ENCODE results near the gene RPS6KC1. TPM values are rescaled to one million over a fixed set of nuclear protein-coding genes. Genes with fewer than 3 reads are reported as not detected.
A peak's percentile ranks its signal among the peaks of the same experiment; 100 is the strongest.
"Not testable (repeated sequence)": the region's sequence is repeated elsewhere in the genome, so short reads cannot be mapped to it uniquely, and the experiment has no call there.

RPS6KC1 gene
- total RNA-seq, 1 experiment from 2014 or later = 28.3 TPM

GRCh38 chr1:213107613-213108012 lies 56.6 kb downstream of the RPS6KC1 start:
- no peak for DNase-seq

GRCh38 chr1:213110349-213111300 lies 59.6 kb downstream of the RPS6KC1 start:
- H3K27me3 ChIP-seq (ENCODE audit: control insufficient read depth, insufficient read depth, low read length) = no peaks in the 10 kb centered on the region
- H3K36me3 ChIP-seq (replicated peaks; ENCODE audit: control insufficient read depth, insufficient read depth, low read length) = no peaks in the 10 kb centered on the region
- no peak overlapping the region for H3K4me3 ChIP-seq (ENCODE audit: insufficient read depth, low read depth, low read length)
- DNase-seq = peak; percentile 5

More at GRCh38 chr1:213107613-213108012, 56.6 kb downstream of the RPS6KC1 start:
- Histone ChIP-seq H3K4me3 (ENCODE audit: insufficient read depth, low read depth, low read length) (no peak overlapping the region), H3K36me3 (replicated peaks; ENCODE audit: control insufficient read depth, insufficient read depth, low read length) (no peaks in the 10 kb centered on the region), H3K27me3 (ENCODE audit: control insufficient read depth, insufficient read depth, low read length) (no peaks in the 10 kb centered on the region)

- no peaks in the 10 kb centered on the region for H3K36me3 ChIP-seq (replicated peaks; ENCODE audit: control insufficient read depth, insufficient read depth, low read length)
- DNase-seq = no peak
Measured at GRCh38 chr1:213111502-213111901, 60.5 kb downstream of the RPS6KC1 start.

DNA sequence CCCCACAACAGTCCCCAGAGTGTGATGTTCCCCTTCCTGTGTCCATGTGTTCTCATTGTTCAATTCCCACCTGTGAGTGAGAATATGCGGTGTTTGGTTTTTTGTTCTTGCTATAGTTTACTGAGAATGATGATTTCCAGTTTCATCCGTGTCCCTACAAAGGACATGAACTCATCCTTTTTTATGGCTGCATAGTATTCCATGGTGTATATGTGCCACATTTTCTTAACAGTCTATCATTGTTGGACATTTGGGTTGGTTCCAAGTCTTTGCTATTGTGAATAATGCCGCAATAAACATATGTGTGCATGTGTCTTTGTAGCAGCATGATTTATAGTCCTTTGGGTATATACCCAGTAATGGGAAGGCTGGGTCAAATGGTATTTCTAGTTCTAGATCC lies 61.7 kb downstream of the RPS6KC1 start:
- H3K27me3 ChIP-seq (ENCODE audit: control insufficient read depth, insufficient read depth, low read length); DNase-seq; H3K4me3 ChIP-seq (ENCODE audit: insufficient read depth, low read depth, low read length); H3K36me3 ChIP-seq (replicated peaks; ENCODE audit: control insufficient read depth, insufficient read depth, low read length): not testable (repeated sequence)

More at GRCh38 chr1:213111502-213111901, 60.5 kb downstream of the RPS6KC1 start:
- H3K27me3 ChIP-seq (ENCODE audit: control insufficient read depth, insufficient read depth, low read length) = no peaks in the 10 kb centered on the region
- H3K4me3 ChIP-seq (ENCODE audit: insufficient read depth, low read depth, low read length) = no peak overlapping the region

DNA sequence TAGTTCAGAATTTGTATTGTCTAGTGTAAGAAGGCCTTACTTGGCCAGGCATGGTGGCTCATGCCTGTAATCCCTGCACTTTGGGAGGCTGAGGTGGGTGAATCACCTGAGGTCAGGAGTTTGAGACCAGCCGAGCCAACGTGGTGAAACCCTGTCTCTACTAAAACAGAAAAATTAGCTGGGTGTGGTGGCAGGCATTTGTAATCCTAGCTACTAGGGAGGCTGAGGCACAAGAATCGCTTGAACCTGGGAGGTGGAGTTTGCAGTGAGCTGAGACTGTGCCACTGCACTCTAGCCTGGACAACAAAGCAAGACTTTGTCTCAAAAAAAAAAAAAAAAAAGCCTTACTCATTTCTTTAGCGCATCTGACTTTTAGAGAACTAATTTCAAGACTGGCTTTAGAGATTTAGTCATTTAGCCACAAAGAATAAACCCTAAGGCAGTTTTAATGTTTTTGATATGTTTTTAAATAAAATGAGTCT lies 66.7 kb downstream of the RPS6KC1 start:
- H3K4me3 ChIP-seq (ENCODE audit: insufficient read depth, low read depth, low read length); DNase-seq; H3K27me3 ChIP-seq (ENCODE audit: control insufficient read depth, insufficient read depth, low read length); H3K36me3 ChIP-seq (replicated peaks; ENCODE audit: control insufficient read depth, insufficient read depth, low read length): not testable (repeated sequence)

DNA sequence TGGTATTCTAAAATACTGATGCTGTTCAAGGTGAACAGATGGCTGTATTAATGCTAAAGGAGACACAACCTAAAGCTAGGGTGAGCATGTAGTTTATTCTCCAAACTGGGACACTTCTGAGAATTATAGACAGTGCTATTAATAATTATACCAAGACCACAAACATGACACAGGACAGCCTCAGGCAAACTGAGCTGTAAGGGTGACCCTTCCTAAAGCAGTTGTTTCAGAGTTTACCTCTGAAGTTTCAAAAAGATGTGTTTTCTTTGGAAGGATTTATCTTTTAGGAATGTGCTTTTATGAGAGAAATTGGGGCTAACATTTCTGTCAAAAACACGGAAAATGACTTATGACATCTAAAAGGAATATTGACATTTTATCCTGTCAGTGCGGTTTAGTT lies 68.8 kb downstream of the RPS6KC1 start:
- Histone ChIP-seq H3K36me3 (replicated peaks; ENCODE audit: control insufficient read depth, insufficient read depth, low read length) (no peaks in the 10 kb centered on the region), H3K4me3 (ENCODE audit: insufficient read depth, low read depth, low read length) (no peak overlapping the region), H3K27me3 (ENCODE audit: control insufficient read depth, insufficient read depth, low read length) (no peaks in the 10 kb centered on the region)
- no peak for DNase-seq

GRCh38 chr1:213120386-213120785 lies 69.3 kb downstream of the RPS6KC1 start:
- no peak for DNase-seq
- no peak overlapping the region for H3K4me3 ChIP-seq (ENCODE audit: insufficient read depth, low read depth, low read length)
- no peaks in the 10 kb centered on the region for H3K36me3 ChIP-seq (replicated peaks; ENCODE audit: control insufficient read depth, insufficient read depth, low read length)

DNA sequence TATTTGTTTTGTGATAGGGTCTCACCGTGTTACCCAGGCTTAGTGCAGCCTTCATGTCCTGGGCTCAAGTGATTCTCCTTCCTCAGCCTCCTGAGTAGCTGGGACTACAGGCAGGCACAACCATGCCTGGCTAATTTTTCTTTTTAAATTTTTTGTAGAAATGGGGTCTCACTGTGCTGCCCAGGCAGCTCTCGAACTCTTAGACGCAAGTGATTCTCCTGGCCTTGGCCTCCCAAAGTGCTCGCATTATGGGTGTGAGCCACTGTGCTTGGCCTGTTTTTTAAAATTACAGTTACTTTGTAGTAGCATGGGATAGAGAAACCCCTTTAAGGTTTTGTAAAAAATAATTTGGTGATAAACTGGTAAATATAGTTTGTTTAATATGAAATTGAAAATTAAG lies 69.9 kb downstream of the RPS6KC1 start:
- H3K36me3 ChIP-seq (replicated peaks; ENCODE audit: control insufficient read depth, insufficient read depth, low read length) = no peaks in the 10 kb centered on the region
- no peak for DNase-seq
- no peak overlapping the region for H3K4me3 ChIP-seq (ENCODE audit: insufficient read depth, low read depth, low read length)
- no peaks in the 10 kb centered on the region for H3K27me3 ChIP-seq (ENCODE audit: control insufficient read depth, insufficient read depth, low read length)

More at GRCh38 chr1:213120386-213120785, 69.3 kb downstream of the RPS6KC1 start:
- no peaks in the 10 kb centered on the region for H3K27me3 ChIP-seq (ENCODE audit: control insufficient read depth, insufficient read depth, low read length)

- H3K27me3 ChIP-seq (ENCODE audit: control insufficient read depth, insufficient read depth, low read length) = no peaks in the 10 kb centered on the region
- DNase-seq = no peak
- H3K4me3 ChIP-seq (ENCODE audit: insufficient read depth, low read depth, low read length) = no peak overlapping the region
- no peaks in the 10 kb centered on the region for H3K36me3 ChIP-seq (replicated peaks; ENCODE audit: control insufficient read depth, insufficient read depth, low read length)
Measured at GRCh38 chr1:213122514-213122929, 71.5 kb downstream of the RPS6KC1 start.

- Histone ChIP-seq H3K27me3 (ENCODE audit: control insufficient read depth, insufficient read depth, low read length) (no peaks in the 10 kb centered on the region), H3K4me3 (ENCODE audit: insufficient read depth, low read depth, low read length) (no peak overlapping the region), H3K36me3 (replicated peaks; ENCODE audit: control insufficient read depth, insufficient read depth, low read length) (no peaks in the 10 kb centered on the region)
- DNase-seq = no peak
Measured at GRCh38 chr1:213123087-213123486, 72.0 kb downstream of the RPS6KC1 start.

DNA sequence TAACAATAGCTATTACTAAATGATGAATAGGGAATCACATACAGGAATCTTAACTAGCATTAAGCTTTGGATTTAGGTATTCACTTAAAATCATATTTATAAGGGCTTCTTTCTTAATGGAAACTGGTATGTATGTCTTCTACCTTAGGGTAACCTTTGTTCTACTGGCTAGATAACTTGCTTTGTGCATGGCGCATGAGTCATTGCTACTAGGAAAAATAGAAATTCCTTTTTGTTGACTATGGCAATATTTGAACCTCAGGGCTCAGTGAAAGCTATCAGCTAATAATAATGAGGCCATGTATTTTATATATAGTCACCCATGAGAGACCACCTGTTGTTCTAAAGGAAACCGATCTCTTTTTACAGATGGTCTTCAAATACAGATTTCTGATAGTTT lies 72.5 kb downstream of the RPS6KC1 start:
- Histone ChIP-seq H3K27me3 (ENCODE audit: control insufficient read depth, insufficient read depth, low read length) (no peaks in the 10 kb centered on the region), H3K36me3 (replicated peaks; ENCODE audit: control insufficient read depth, insufficient read depth, low read length) (no peaks in the 10 kb centered on the region), H3K4me3 (ENCODE audit: insufficient read depth, low read depth, low read length) (no peak overlapping the region)
- DNase-seq = no peak

GRCh38 chr1:213124590-213124989 lies 73.5 kb downstream of the RPS6KC1 start:
- Histone ChIP-seq H3K36me3 (replicated peaks; ENCODE audit: control insufficient read depth, insufficient read depth, low read length) (no peaks in the 10 kb centered on the region), H3K4me3 (ENCODE audit: insufficient read depth, low read depth, low read length) (no peak overlapping the region), H3K27me3 (ENCODE audit: control insufficient read depth, insufficient read depth, low read length) (no peaks in the 10 kb centered on the region)
- DNase-seq = no peak

GRCh38 chr1:213125643-213126042 lies 74.6 kb downstream of the RPS6KC1 start:
- H3K27me3 ChIP-seq (ENCODE audit: control insufficient read depth, insufficient read depth, low read length) = no peaks in the 10 kb centered on the region
- DNase-seq = no peak
- no peaks in the 10 kb centered on the region for H3K36me3 ChIP-seq (replicated peaks; ENCODE audit: control insufficient read depth, insufficient read depth, low read length)
- H3K4me3 ChIP-seq (ENCODE audit: insufficient read depth, low read depth, low read length) = no peak overlapping the region

GRCh38 chr1:213127074-213127473 lies 76.0 kb downstream of the RPS6KC1 start:
- no peak for DNase-seq
- Histone ChIP-seq H3K4me3 (ENCODE audit: insufficient read depth, low read depth, low read length) (no peak overlapping the region), H3K27me3 (ENCODE audit: control insufficient read depth, insufficient read depth, low read length) (no peaks in the 10 kb centered on the region), H3K36me3 (replicated peaks; ENCODE audit: control insufficient read depth, insufficient read depth, low read length) (no peaks in the 10 kb centered on the region)

Data from H7 (cell line).